Smooth muscle cell (in vitro differentiated cells): Measurements from ENCODE around the gene NR3C1. TPM values are rescaled to one million over a fixed set of nuclear protein-coding genes. Genes with fewer than 3 reads are reported as not detected.
A peak's percentile ranks its signal among the peaks of the same experiment; 100 is the strongest.

Source experiments
- DNase-seq: peaks from one replicate; lab custom pipeline; 2025; ENCODE audit not compliant: unreplicated experiment; lab: John Stamatoyannopoulos, UW
- H2AFZ ChIP-seq: fragments of 200-600 bp; sonication (generic); 2 replicates; pipeline ENCODE4 v1.6.0; 2016; ENCODE audit warnings: antibody characterized with exemption, low read depth, mild to moderate bottlenecking
- H3F3A ChIP-seq: fragments of 200-600 bp; sonication (generic); 2 replicates; pipeline ENCODE4 v1.6.0; 2017; ENCODE audit warnings: antibody characterized with exemption, low read depth
- H3K27ac ChIP-seq: fragments of 200-600 bp; sonication (generic); 2 replicates; pipeline ENCODE4 v1.5.1; 2016; ENCODE audit warnings: low read depth, mild to moderate bottlenecking
- H3K27me3 ChIP-seq: fragments of 200-600 bp; sonication (generic); 2 replicates; pipeline ENCODE4 v1.6.1; 2016; ENCODE audit warnings: low read depth, mild to moderate bottlenecking
- H3K36me3 ChIP-seq: fragments of 200-600 bp; sonication (generic); 2 replicates; pipeline ENCODE4 v1.5.1; 2016; ENCODE audit warnings: low read depth
- H3K4me1 ChIP-seq: fragments of 200-600 bp; sonication (generic); 2 replicates; pipeline ENCODE4 v1.5.1; 2016; ENCODE audit warnings: low read depth
- H3K4me2 ChIP-seq: fragments of 200-600 bp; sonication (generic); 2 replicates; pipeline ENCODE4 v1.6.0; 2016; ENCODE audit warnings: mild to moderate bottlenecking
- H3K4me3 ChIP-seq: fragments of 200-600 bp; sonication (generic); 2 replicates; pipeline ENCODE4 v1.5.1; 2016; ENCODE audit warnings: mild to moderate bottlenecking
- H3K79me2 ChIP-seq: fragments of 200-600 bp; sonication (generic); 2 replicates; pipeline ENCODE4 v1.6.0; 2016; ENCODE audit warnings: low read depth, mild to moderate bottlenecking
- H3K9ac ChIP-seq: fragments of 200-600 bp; sonication (generic); 2 replicates; pipeline ENCODE4 v1.6.0; 2016; ENCODE audit warnings: low read depth
- H3K9me3 ChIP-seq: fragments of 200-600 bp; sonication (generic); replicated peaks from 2 replicates; pipeline ENCODE4 v1.5.1; 2016; ENCODE audit warnings: low read depth
- H4K20me1 ChIP-seq: fragments of 200-600 bp; sonication (generic); 2 replicates; pipeline ENCODE4 v1.6.0; 2016; ENCODE audit warnings: low read depth
- CTCF ChIP-seq: fragments of 200-600 bp; sonication (generic); IDR thresholded peaks from 2 replicates; pipeline ENCODE4 v1.5.1; 2017; ENCODE audit warnings: borderline replicate concordance, mild to moderate bottlenecking, antibody characterized with exemption; ENCODE audit not compliant: insufficient read depth, poor library complexity, severe bottlenecking
- WGBS: methylation state at CpG from one replicate; pipeline ENCODE4 v1.1.7; 2016; ENCODE audit warnings: low lambda C conversion rate; 5-methylcytosine and 5-hydroxymethylcytosine counted together
- polyA plus RNA-seq: library from polyadenylated mRNA; unstranded; fragments of >200 nt; fragmentation: Nextera tagmentation; extraction: Ambion mirVana; gene quantifications from 2 replicates; pipeline ENCODE4 v1.2.1, GENCODE V29; 2016
- total RNA-seq: library from RNA; depleted of rRNA; stranded (reverse); fragments of >200 nt; gene quantifications from 2 replicates; pipeline ENCODE4 v1.2.3, GENCODE V29; 2014

Gene NR3C1
- total and polyA plus RNA-seq, 2 experiments from 2014 or later = 76.5 to 101 TPM

GRCh38 chr5:143254819-143255218 is 148.7 kb downstream of the NR3C1 start:
- WGBS = 95% methylated on average over 7 of the region's 7 CpGs
- TF ChIP-seq CTCF = no peak
- H3K4me2 ChIP-seq = no peak overlapping the region
- H3F3A ChIP-seq = no peaks in the 10 kb centered on the region
- H4K20me1 ChIP-seq = no peaks in the 10 kb centered on the region
- H2AFZ ChIP-seq = no peak overlapping the region
- no peaks in the 10 kb centered on the region for H3K4me1 ChIP-seq
- no peaks in the 10 kb centered on the region for H3K36me3 ChIP-seq
- no peaks in the 10 kb centered on the region for H3K9me3 ChIP-seq
- H3K27ac ChIP-seq = no peak overlapping the region
- no peaks in the 10 kb centered on the region for H3K27me3 ChIP-seq
- no peak overlapping the region for H3K9ac ChIP-seq
- DNase-seq = no peak
- H3K4me3 ChIP-seq = no peak overlapping the region
- H3K79me2 ChIP-seq = no peaks in the 10 kb centered on the region

GRCh38 chr5:143251946-143252345 is 151.5 kb downstream of the NR3C1 start:
- H2AFZ ChIP-seq = no peak overlapping the region
- no peak overlapping the region for H3K27ac ChIP-seq
- no peaks in the 10 kb centered on the region for H3K27me3 ChIP-seq
- no peak overlapping the region for H3K4me3 ChIP-seq
- DNase-seq = no peak
- no peaks in the 10 kb centered on the region for H3K36me3 ChIP-seq
- H3F3A ChIP-seq = peaks cover 8% of the 10 kb centered on the region
- peaks cover 3% of the 10 kb centered on the region for H3K4me1 ChIP-seq
- TF ChIP-seq CTCF = no peak
- WGBS = 90% methylated on average over 4 of the region's 4 CpGs
- no peaks in the 10 kb centered on the region for H3K79me2 ChIP-seq
- no peaks in the 10 kb centered on the region for H4K20me1 ChIP-seq
- H3K4me2 ChIP-seq = no peak overlapping the region
- no peaks in the 10 kb centered on the region for H3K9me3 ChIP-seq
- H3K9ac ChIP-seq = no peak overlapping the region

- H2AFZ ChIP-seq = no peak overlapping the region
- H4K20me1 ChIP-seq = no peaks in the 10 kb centered on the region
- H3K4me2 ChIP-seq = no peak overlapping the region
- H3K9ac ChIP-seq = no peak overlapping the region
- no peaks in the 10 kb centered on the region for H3K36me3 ChIP-seq
- no peaks in the 10 kb centered on the region for H3K79me2 ChIP-seq
- no peak for TF ChIP-seq CTCF
- H3K27me3 ChIP-seq = no peaks in the 10 kb centered on the region
- no peaks in the 10 kb centered on the region for H3K9me3 ChIP-seq
- no peak overlapping the region for H3K27ac ChIP-seq
- 97% methylated on average over 3 of the region's 3 CpGs for WGBS
- H3K4me3 ChIP-seq = no peak overlapping the region
- peaks cover 11% of the 10 kb centered on the region for H3F3A ChIP-seq
- peaks cover 3% of the 10 kb centered on the region for H3K4me1 ChIP-seq
- DNase-seq = no peak
These were observed 152.3 kb downstream of the NR3C1 start for GRCh38 chr5:143251190-143251589.

DNA sequence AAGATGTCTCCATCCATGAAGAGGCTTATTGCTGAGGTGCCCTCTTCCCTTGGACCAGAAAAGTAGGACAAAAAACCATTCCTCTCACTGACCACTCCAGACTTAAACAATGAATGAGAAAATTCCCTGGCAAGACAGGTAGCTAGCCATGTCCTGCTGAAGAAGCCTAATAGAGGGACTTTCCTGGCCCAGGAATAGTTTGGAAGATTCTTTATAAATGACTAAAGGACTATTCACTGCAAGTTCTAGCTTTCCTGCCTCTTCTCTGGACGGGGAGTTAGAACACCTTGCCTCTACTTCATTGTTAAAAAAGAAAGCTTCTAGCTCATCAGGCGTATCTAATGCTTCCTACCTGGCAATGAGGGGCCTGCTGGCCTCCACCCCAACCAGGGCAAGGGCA is 153.6 kb downstream of the NR3C1 start:
- H2AFZ ChIP-seq = peak overlapping the region; percentile 12
- H3K27ac ChIP-seq = peak overlapping the region; percentile 79
- H3K27me3 ChIP-seq = no peaks in the 10 kb centered on the region
- H3F3A ChIP-seq = peaks cover 19% of the 10 kb centered on the region
- no peak overlapping the region for H3K4me2 ChIP-seq
- no peak overlapping the region for H3K4me3 ChIP-seq
- H4K20me1 ChIP-seq = no peaks in the 10 kb centered on the region
- WGBS = 93% methylated on average over 2 of the region's 2 CpGs
- TF ChIP-seq CTCF = no peak
- H3K4me1 ChIP-seq = peaks cover 4% of the 10 kb centered on the region
- no peaks in the 10 kb centered on the region for H3K79me2 ChIP-seq
- H3K36me3 ChIP-seq = no peaks in the 10 kb centered on the region
- H3K9me3 ChIP-seq = no peaks in the 10 kb centered on the region
- H3K9ac ChIP-seq = no peak overlapping the region
- no peak for DNase-seq
